HCT116 (cell line): ENCODE results near the gene COL9A3. TPM values are rescaled to one million over a fixed set of nuclear protein-coding genes. Genes with fewer than 3 reads are reported as not detected.

ENCODE experiments used
- ATAC-seq: fragments of 200-7000 bp; cut with Tn5 transposase; 2 replicates; pipeline ENCODE4 v1.9.1; 2020; ENCODE audit warnings: mild to moderate bottlenecking, moderate library complexity
- BruUV-seq: library from RNA; stranded (reverse); fragments of 400-500 nt; replicated peaks from 2 replicates; lab custom pipeline; 2021; lab: Mats Ljungman, UMichigan
- CTCF ChIA-PET: fragments of 300-600 bp; sonication (Branson Sonifier 250); formaldehyde crosslinking; loops from one replicate; lab custom pipeline; 2021; ENCODE audit warnings: antibody characterized with exemption; lab: Charles Lee
- POLR2A ChIA-PET: fragments of 300-600, 350-600 bp; sonication (Branson Sonifier 250); formaldehyde crosslinking; loops from one replicate; lab custom pipeline; 2021; ENCODE audit warnings: antibody characterized with exemption; lab: Charles Lee
- RAD21 ChIA-PET, 2 experiments: fragments of 300-600 bp; sonication (Branson Sonifier 250); formaldehyde crosslinking; loops; one replicate each; lab custom pipeline; 2023; ENCODE audit warnings: low total read pairs in 2 of 2; ENCODE audit not compliant: uncharacterized antibody in 2 of 2, unreplicated experiment in 2 of 2, low non-redundant PET in 1 of 2; lab: Charles Lee
- DNase-seq: peaks from one replicate; pipeline ENCODE4 v3.0.0-alpha.2; 2010; ENCODE audit warnings: low read depth, low spot score
- H2AFZ ChIP-seq: fragments of 200-600 bp; shearing (Covaris generic), sonication (generic); 2 replicates; pipeline ENCODE4 v1.6.1; 2017; ENCODE audit warnings: low read depth, mixed run types, mixed read lengths, antibody characterized with exemption, low read length; ENCODE audit not compliant: poor library complexity, severe bottlenecking
- H3K27ac ChIP-seq: 2 replicates; pipeline ENCODE4 v1.5.1; 2012; ENCODE audit warnings: low read depth, low read length
- H3K27me3 ChIP-seq: fragments of 200-600 bp; sonication (generic); 2 replicates; pipeline ENCODE4 v1.6.1; 2016; ENCODE audit warnings: mixed run types, low read length, mixed read lengths; ENCODE audit not compliant: insufficient read depth
- H3K36me3 ChIP-seq, 2 experiments: fragments of 200-500 bp in 1 of 2; fragments of 200-600 bp in 1 of 2; sonication (Bioruptor generic) in 1 of 2; sonication (generic) in 1 of 2; 2 replicates each; pipeline versions ENCODE4 v1.5.1 to v1.6.1; 2014 to 2016; ENCODE audit warnings: low read length in 2 of 2, inconsistent platforms in 1 of 2, mixed read lengths in 1 of 2, mixed run types in 1 of 2; ENCODE audit not compliant: insufficient read depth in 2 of 2, control insufficient read depth in 1 of 2
- H3K4me1 ChIP-seq, 2 experiments: fragments of 200-600 bp in 1 of 2; sonication (generic) in 1 of 2; 2 replicates each; pipeline versions ENCODE4 v1.5.1 to v1.6.1; 2012 to 2017; ENCODE audit warnings: low read length in 2 of 2, inconsistent platforms in 1 of 2, mild to moderate bottlenecking in 1 of 2, mixed read lengths in 1 of 2, mixed run types in 1 of 2, moderate library complexity in 1 of 2; ENCODE audit not compliant: insufficient read depth in 2 of 2, control insufficient read depth in 1 of 2
- H3K4me2 ChIP-seq: fragments of 200-600 bp; sonication (generic); 2 replicates; pipeline ENCODE4 v1.6.1; 2017; ENCODE audit warnings: mixed run types, low read length, mixed read lengths
- H3K4me3 ChIP-seq, 2 experiments: fragments of 200-600 bp in 1 of 2; sonication (generic) in 1 of 2; replicated peaks in 1 of 2; 2 replicates each; pipeline ENCODE4 v1.5.1; 2011 to 2016; ENCODE audit warnings: low read length in 2 of 2, control low read depth in 1 of 2, low read depth in 1 of 2, mild to moderate bottlenecking in 1 of 2, mixed read lengths in 1 of 2, mixed run types in 1 of 2
- H3K79me2 ChIP-seq: fragments of 200-600 bp; sonication (generic); 2 replicates; pipeline ENCODE4 v1.6.1; 2017; ENCODE audit warnings: mild to moderate bottlenecking, mixed run types, low read length, moderate library complexity, mixed read lengths; ENCODE audit not compliant: insufficient read depth
- H3K9ac ChIP-seq: fragments of 200-600 bp; sonication (generic); 2 replicates; pipeline ENCODE4 v1.6.1; 2016; ENCODE audit warnings: low read length, mixed read lengths
- H3K9me2 ChIP-seq: fragments of 200-600 bp; sonication (generic), shearing (Covaris generic); 2 replicates; pipeline ENCODE4 v1.6.1; 2017; ENCODE audit warnings: mixed run types, mild to moderate bottlenecking, moderate library complexity; ENCODE audit not compliant: insufficient read depth
- H3K9me3 ChIP-seq, 2 experiments: fragments of 200-500 bp in 1 of 2; fragments of 200-600 bp in 1 of 2; sonication (Bioruptor generic) in 1 of 2; sonication (generic) in 1 of 2; 2 replicates each; pipeline ENCODE4 v1.6.1; 2014 to 2017; ENCODE audit warnings: low read length in 2 of 2, mixed read lengths in 2 of 2, inconsistent platforms in 1 of 2, low read depth in 1 of 2, mild to moderate bottlenecking in 1 of 2, mixed run types in 1 of 2, moderate library complexity in 1 of 2; ENCODE audit not compliant: control insufficient read depth in 1 of 2, insufficient read depth in 1 of 2
- H4K20me1 ChIP-seq: fragments of 200-600 bp; sonication (generic), shearing (Covaris generic); 2 replicates; pipeline ENCODE4 v1.6.1; 2017; ENCODE audit warnings: mixed run types, mild to moderate bottlenecking, moderate library complexity; ENCODE audit not compliant: insufficient read depth
- CBX3 ChIP-seq: IDR thresholded peaks from 2 replicates; pipeline ENCODE4 v1.6.1; 2012; ENCODE audit warnings: low read depth
- CEBPB ChIP-seq: IDR thresholded peaks from 2 replicates; pipeline ENCODE4 v1.6.1; 2012; ENCODE audit warnings: low read depth
- EGR1 ChIP-seq: IDR thresholded peaks from 2 replicates; pipeline ENCODE4 v1.6.1; 2012; ENCODE audit warnings: low read depth
- ELF1 ChIP-seq: IDR thresholded peaks from 2 replicates; pipeline ENCODE4 v1.6.1; 2012; ENCODE audit warnings: low read depth, borderline replicate concordance
- EZH2 ChIP-seq: fragments of 200-600 bp; sonication (generic); IDR thresholded peaks from 2 replicates; pipeline ENCODE4 v1.6.1; 2017; ENCODE audit warnings: antibody characterized with exemption, mixed run types
- EZH2phosphoT487 ChIP-seq: fragments of 200-600 bp; IDR thresholded peaks from 2 replicates; pipeline ENCODE4 v1.6.1; 2018; ENCODE audit warnings: antibody characterized with exemption, borderline replicate concordance
- FOSL1 ChIP-seq: IDR thresholded peaks from 2 replicates; pipeline ENCODE4 v1.6.1; 2012; ENCODE audit warnings: low read depth
- MAX ChIP-seq: IDR thresholded peaks from 2 replicates; pipeline ENCODE4 v1.6.1; 2012
- RAD21 ChIP-seq: IDR thresholded peaks from 2 replicates; pipeline ENCODE4 v1.6.1; 2012; ENCODE audit warnings: low read depth, mild to moderate bottlenecking
- SIN3A ChIP-seq: IDR thresholded peaks from 2 replicates; pipeline ENCODE4 v1.6.1; 2012; ENCODE audit warnings: low read depth
- SP1 ChIP-seq: IDR thresholded peaks from 2 replicates; pipeline ENCODE4 v1.6.1; 2012; ENCODE audit warnings: low read depth
- TCF7L2 ChIP-seq: IDR thresholded peaks from 2 replicates; pipeline ENCODE4 v1.7.0; 2011; ENCODE audit warnings: borderline replicate concordance, inconsistent platforms; ENCODE audit not compliant: insufficient read depth, insufficient read length; ENCODE audit errors: extremely low read depth
- YY1 ChIP-seq: IDR thresholded peaks from 2 replicates; pipeline ENCODE4 v1.6.1; 2011; ENCODE audit warnings: low read length, low read depth, moderate library complexity, mild to moderate bottlenecking; ENCODE audit not compliant: insufficient replicate concordance; ENCODE audit errors: extremely low read depth
- ZNF274 ChIP-seq: fragments of 200-500 bp; sonication (Bioruptor generic); IDR thresholded peaks from 2 replicates; pipeline ENCODE4 v1.6.1; 2014; ENCODE audit warnings: mild to moderate bottlenecking, low read depth, low read length, inconsistent platforms
- intact Hi-C: fragments of 100-400 bp; cut with micrococcal nuclease; formaldehyde crosslinking; loops from 2 replicates; pipeline ENCODE4 v1.10.0; 2022
- total RNA-seq: library from RNA; stranded (reverse); gene quantifications from one replicate; pipeline ENCODE4 v1.2.1, GENCODE V29; 2021; ENCODE audit not compliant: unreplicated experiment
- TF ChIP-seq, protein P1 (sequence below): IDR thresholded peaks from 2 replicates; pipeline ENCODE4 v1.6.1; 2012
- TF ChIP-seq, protein P2 (sequence below): IDR thresholded peaks from 2 replicates; pipeline ENCODE4 v1.6.1; 2011; ENCODE audit warnings: mild to moderate bottlenecking, low read length, moderate library complexity; ENCODE audit not compliant: insufficient replicate concordance; ENCODE audit errors: extremely low read depth
- TF ChIP-seq, protein P3 (sequence below), 3 experiments: fragments of 200-600 bp in 1 of 3; sonication (generic) in 1 of 3; IDR thresholded peaks in 2 of 3; conservative IDR thresholded peaks in 1 of 3; 2 replicates each; pipeline ENCODE4 v1.5.1; 2012 to 2017; ENCODE audit warnings: low read depth in 2 of 3, low read length in 2 of 3, antibody characterized with exemption in 1 of 3, borderline replicate concordance in 1 of 3, control low read depth in 1 of 3, mild to moderate bottlenecking in 1 of 3, mixed read lengths in 1 of 3, mixed run types in 1 of 3, moderate library complexity in 1 of 3; ENCODE audit not compliant: insufficient read depth in 1 of 3

The COL9A3 gene
- total RNA-seq, 1 experiment from 2014 or later: 29.7 TPM

- H3K9me3 ChIP-seq: no peaks in the 10 kb centered on the region
- no peak overlapping the region for H2AFZ ChIP-seq
- TF ChIP-seq SP1 (no peak), TCF7L2 (no peak), EZH2phosphoT487 (no peak), MAX (no peak), ZNF274 (no peak), YY1 (no peak), CEBPB (no peak), CBX3 (no peak), ELF1 (no peak), SIN3A (no peak), RAD21 (no peak), EZH2 (no peak), EGR1 (no peak), FOSL1 (no peak)
- TF ChIP-seq, protein P1, sequence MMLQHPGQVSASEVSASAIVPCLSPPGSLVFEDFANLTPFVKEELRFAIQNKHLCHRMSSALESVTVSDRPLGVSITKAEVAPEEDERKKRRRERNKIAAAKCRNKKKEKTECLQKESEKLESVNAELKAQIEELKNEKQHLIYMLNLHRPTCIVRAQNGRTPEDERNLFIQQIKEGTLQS: no peak
- TF ChIP-seq, protein P2, sequence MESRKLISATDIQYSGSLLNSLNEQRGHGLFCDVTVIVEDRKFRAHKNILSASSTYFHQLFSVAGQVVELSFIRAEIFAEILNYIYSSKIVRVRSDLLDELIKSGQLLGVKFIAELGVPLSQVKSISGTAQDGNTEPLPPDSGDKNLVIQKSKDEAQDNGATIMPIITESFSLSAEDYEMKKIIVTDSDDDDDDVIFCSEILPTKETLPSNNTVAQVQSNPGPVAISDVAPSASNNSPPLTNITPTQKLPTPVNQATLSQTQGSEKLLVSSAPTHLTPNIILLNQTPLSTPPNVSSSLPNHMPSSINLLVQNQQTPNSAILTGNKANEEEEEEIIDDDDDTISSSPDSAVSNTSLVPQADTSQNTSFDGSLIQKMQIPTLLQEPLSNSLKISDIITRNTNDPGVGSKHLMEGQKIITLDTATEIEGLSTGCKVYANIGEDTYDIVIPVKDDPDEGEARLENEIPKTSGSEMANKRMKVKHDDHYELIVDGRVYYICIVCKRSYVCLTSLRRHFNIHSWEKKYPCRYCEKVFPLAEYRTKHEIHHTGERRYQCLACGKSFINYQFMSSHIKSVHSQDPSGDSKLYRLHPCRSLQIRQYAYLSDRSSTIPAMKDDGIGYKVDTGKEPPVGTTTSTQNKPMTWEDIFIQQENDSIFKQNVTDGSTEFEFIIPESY: no peak
- TF ChIP-seq, protein P3, sequence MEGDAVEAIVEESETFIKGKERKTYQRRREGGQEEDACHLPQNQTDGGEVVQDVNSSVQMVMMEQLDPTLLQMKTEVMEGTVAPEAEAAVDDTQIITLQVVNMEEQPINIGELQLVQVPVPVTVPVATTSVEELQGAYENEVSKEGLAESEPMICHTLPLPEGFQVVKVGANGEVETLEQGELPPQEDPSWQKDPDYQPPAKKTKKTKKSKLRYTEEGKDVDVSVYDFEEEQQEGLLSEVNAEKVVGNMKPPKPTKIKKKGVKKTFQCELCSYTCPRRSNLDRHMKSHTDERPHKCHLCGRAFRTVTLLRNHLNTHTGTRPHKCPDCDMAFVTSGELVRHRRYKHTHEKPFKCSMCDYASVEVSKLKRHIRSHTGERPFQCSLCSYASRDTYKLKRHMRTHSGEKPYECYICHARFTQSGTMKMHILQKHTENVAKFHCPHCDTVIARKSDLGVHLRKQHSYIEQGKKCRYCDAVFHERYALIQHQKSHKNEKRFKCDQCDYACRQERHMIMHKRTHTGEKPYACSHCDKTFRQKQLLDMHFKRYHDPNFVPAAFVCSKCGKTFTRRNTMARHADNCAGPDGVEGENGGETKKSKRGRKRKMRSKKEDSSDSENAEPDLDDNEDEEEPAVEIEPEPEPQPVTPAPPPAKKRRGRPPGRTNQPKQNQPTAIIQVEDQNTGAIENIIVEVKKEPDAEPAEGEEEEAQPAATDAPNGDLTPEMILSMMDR (IDR thresholded peaks at IDR 0.05 in 2 of 3, conservative IDR thresholded peaks at IDR 0.05 in 1 of 3; ENCODE audit: borderline replicate concordance in 1 of 3, insufficient read depth in 1 of 3, low read depth in 2 of 3, low read length in 2 of 3): no peak
- BruUV-seq: no TSS peak
- no peak overlapping the region for H3K27ac ChIP-seq
- ChIA-PET CTCF (no interaction called here), POLR2A (no interaction called here), RAD21 (no interaction called here)
- no peaks in the 10 kb centered on the region for H3K9me2 ChIP-seq
- H3K36me3 ChIP-seq: no peaks in the 10 kb centered on the region
- no peaks in the 10 kb centered on the region for H4K20me1 ChIP-seq
- H3K9ac ChIP-seq: no peak overlapping the region
- intact Hi-C loops: no loop called here
- H3K27me3 ChIP-seq: no peaks in the 10 kb centered on the region
- no peak overlapping the region for H3K4me2 ChIP-seq
- ATAC-seq: no peak
- DNase-seq: no peak
- no peaks in the 10 kb centered on the region for H3K79me2 ChIP-seq
- peaks cover 11 to 24% of the 10 kb centered on the region in 2 experiments for H3K4me1 ChIP-seq
- H3K4me3 ChIP-seq: no peak overlapping the region
These were observed 61.6 kb downstream of the COL9A3 start for GRCh38 chr20:62878244-62879038.
